Karpas-422 (cell line): ENCODE measurements around the gene SLC16A7. TPM values are rescaled to one million over a fixed set of nuclear protein-coding genes. Genes with fewer than 3 reads are reported as not detected.

Experiments
- DNase-seq: peaks from one replicate; pipeline ENCODE4 v3.0.0-alpha.2; 2015
- H2AFZ ChIP-seq: fragments of 200-600 bp; sonication (generic); 2 replicates; pipeline ENCODE4 v1.6.1; 2014; ENCODE audit warnings: antibody characterized with exemption, low read length, mixed read lengths
- H3K27ac ChIP-seq: fragments of 200-600 bp; sonication (generic); 2 replicates; pipeline ENCODE4 v1.5.1; 2014; ENCODE audit warnings: mild to moderate bottlenecking, low read length, moderate library complexity
- H3K27me3 ChIP-seq: fragments of 200-600 bp; sonication (generic); 2 replicates; pipeline ENCODE4 v1.6.1; 2014; ENCODE audit warnings: low read length, mixed read lengths
- H3K36me3 ChIP-seq: fragments of 200-600 bp; sonication (generic); 2 replicates; pipeline ENCODE4 v1.6.1; 2014; ENCODE audit warnings: low read length, mixed read lengths; ENCODE audit not compliant: insufficient read depth
- H3K4me1 ChIP-seq: fragments of 200-600 bp; sonication (generic); 2 replicates; pipeline ENCODE4 v1.6.1; 2014; ENCODE audit warnings: mild to moderate bottlenecking, low read length, mixed read lengths
- H3K4me2 ChIP-seq: fragments of 200-600 bp; sonication (generic); 2 replicates; pipeline ENCODE4 v1.6.1; 2014; ENCODE audit warnings: low read length, low read depth, mild to moderate bottlenecking; ENCODE audit not compliant: poor library complexity, severe bottlenecking
- H3K4me3 ChIP-seq: fragments of 200-600 bp; sonication (generic); 2 replicates; pipeline ENCODE4 v1.5.1; 2014; ENCODE audit warnings: mild to moderate bottlenecking, antibody characterized with exemption, low read length, mixed read lengths
- H3K79me2 ChIP-seq: fragments of 200-600 bp; sonication (generic); 2 replicates; pipeline ENCODE4 v1.6.1; 2014; ENCODE audit warnings: mild to moderate bottlenecking, low read length, mixed read lengths
- H3K9ac ChIP-seq: fragments of 200-600 bp; sonication (generic); 2 replicates; pipeline ENCODE4 v1.6.0; 2014; ENCODE audit warnings: low read length
- H3K9me2 ChIP-seq: fragments of 200-600 bp; sonication (generic), shearing (Covaris generic); replicated peaks from 2 replicates; pipeline ENCODE4 v1.6.0; 2014; ENCODE audit warnings: mild to moderate bottlenecking, low read length, moderate library complexity; ENCODE audit not compliant: insufficient read depth
- H3K9me3 ChIP-seq: fragments of 300-700, 200-600 bp; sonication (generic); 2 replicates; pipeline ENCODE4 v1.6.1; 2014; ENCODE audit warnings: low read length, mixed read lengths
- H4K20me1 ChIP-seq: fragments of 200-600 bp; sonication (generic); 2 replicates; pipeline ENCODE4 v1.6.1; 2014; ENCODE audit warnings: mild to moderate bottlenecking, antibody characterized with exemption, low read length, low read depth; ENCODE audit not compliant: insufficient read depth
- total RNA-seq: library from RNA; depleted of rRNA; stranded (reverse); fragments of >200 nt; shearing (Covaris generic); gene quantifications from 2 replicates; pipeline ENCODE4 v1.2.3, GENCODE V29; 2014; ENCODE audit warnings: low replicate concordance

SLC16A7 gene
- total RNA-seq, 1 experiment from 2014 or later: 63.6 TPM

DNA sequence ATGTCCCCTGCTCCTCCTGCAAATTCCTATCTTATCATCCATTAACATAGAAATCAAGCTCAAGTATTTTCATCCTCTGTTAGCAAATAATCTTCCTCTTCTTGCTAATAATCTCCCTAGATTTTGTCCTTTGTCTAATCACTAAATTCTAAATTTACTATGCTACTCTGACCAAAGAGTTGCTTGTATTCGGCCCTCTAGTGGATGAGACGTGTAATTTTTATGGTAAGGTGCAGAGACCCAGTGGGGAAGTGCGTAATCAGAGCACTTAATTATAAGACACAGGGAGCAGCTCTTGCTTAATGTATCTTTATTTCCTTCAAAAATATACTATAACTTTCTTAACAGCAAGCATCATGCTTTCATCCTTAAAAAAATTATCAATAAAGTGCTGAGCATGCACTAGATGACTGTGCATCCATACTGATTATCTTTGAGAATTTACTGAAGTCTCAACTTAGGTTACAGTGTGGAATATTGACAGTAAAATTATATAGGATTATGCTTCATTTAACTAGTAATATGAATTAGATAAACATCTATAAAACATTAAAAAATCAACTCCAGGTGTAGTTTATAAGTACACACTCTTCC is 212.6 kb downstream of the SLC16A7 start:
- Histone ChIP-seq H3K4me1 (peaks cover 9% of the 10 kb centered on the region), H3K9ac (no peak overlapping the region), H3K79me2 (no peaks in the 10 kb centered on the region), H3K27me3 (no peaks in the 10 kb centered on the region), H3K4me2 (no peak overlapping the region), H3K36me3 (no peaks in the 10 kb centered on the region), H4K20me1 (no peaks in the 10 kb centered on the region), H3K9me2 (no peaks in the 10 kb centered on the region), H3K27ac (no peak overlapping the region), H3K4me3 (no peak overlapping the region), H3K9me3 (no peaks in the 10 kb centered on the region), H2AFZ (no peak overlapping the region)
- DNase-seq: peak; percentile 81

- Histone ChIP-seq H3K4me1 (peaks cover 3% of the 10 kb centered on the region), H2AFZ (no peak overlapping the region), H3K4me2 (no peak overlapping the region), H3K27ac (no peak overlapping the region), H4K20me1 (no peaks in the 10 kb centered on the region), H3K4me3 (no peak overlapping the region), H3K36me3 (no peaks in the 10 kb centered on the region), H3K9me3 (no peaks in the 10 kb centered on the region), H3K9me2 (no peaks in the 10 kb centered on the region), H3K9ac (no peak overlapping the region), H3K79me2 (no peaks in the 10 kb centered on the region), H3K27me3 (no peaks in the 10 kb centered on the region)
- DNase-seq: peak; percentile 27
Measured at GRCh38 chr12:59811991-59812390, 216.2 kb downstream of the SLC16A7 start.

DNA sequence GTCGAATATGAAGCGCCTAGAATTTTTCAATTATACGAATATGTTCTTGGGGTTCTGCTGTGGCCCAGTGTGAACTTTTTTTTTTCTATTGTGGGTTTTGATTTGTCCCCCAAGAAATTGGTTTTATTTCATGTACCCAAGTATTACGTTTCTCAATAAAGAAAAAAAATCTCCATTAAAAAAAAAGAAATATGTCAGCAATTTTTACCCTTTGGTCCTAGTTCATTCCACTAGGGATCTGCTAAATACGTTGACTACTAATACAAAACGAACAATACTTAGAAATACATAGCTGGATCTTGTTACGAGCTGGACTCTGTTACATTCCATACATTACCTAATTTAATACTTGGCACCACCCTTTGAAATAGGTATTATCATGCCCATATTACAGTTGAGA is 216.9 kb downstream of the SLC16A7 start:
- Histone ChIP-seq H3K9me3 (no peaks in the 10 kb centered on the region), H3K9ac (no peak overlapping the region), H3K4me2 (no peak overlapping the region), H3K27me3 (no peaks in the 10 kb centered on the region), H3K79me2 (no peaks in the 10 kb centered on the region), H3K9me2 (no peaks in the 10 kb centered on the region), H4K20me1 (no peaks in the 10 kb centered on the region), H3K27ac (no peak overlapping the region), H3K36me3 (no peaks in the 10 kb centered on the region), H3K4me1 (no peaks in the 10 kb centered on the region), H2AFZ (no peak overlapping the region), H3K4me3 (no peak overlapping the region)
- no peak for DNase-seq

GRCh38 chr12:59820594-59821011 is 224.8 kb downstream of the SLC16A7 start:
- no peak overlapping the region for H3K4me3 ChIP-seq
- H2AFZ ChIP-seq: no peak overlapping the region
- H3K9ac ChIP-seq: no peak overlapping the region
- no peaks in the 10 kb centered on the region for H3K27me3 ChIP-seq
- H3K36me3 ChIP-seq: no peaks in the 10 kb centered on the region
- no peak overlapping the region for H3K27ac ChIP-seq
- no peak for DNase-seq
- no peaks in the 10 kb centered on the region for H3K9me2 ChIP-seq
- no peaks in the 10 kb centered on the region for H3K4me1 ChIP-seq
- no peaks in the 10 kb centered on the region for H3K9me3 ChIP-seq
- H4K20me1 ChIP-seq: no peaks in the 10 kb centered on the region
- H3K4me2 ChIP-seq: no peak overlapping the region
- H3K79me2 ChIP-seq: no peaks in the 10 kb centered on the region

DNA sequence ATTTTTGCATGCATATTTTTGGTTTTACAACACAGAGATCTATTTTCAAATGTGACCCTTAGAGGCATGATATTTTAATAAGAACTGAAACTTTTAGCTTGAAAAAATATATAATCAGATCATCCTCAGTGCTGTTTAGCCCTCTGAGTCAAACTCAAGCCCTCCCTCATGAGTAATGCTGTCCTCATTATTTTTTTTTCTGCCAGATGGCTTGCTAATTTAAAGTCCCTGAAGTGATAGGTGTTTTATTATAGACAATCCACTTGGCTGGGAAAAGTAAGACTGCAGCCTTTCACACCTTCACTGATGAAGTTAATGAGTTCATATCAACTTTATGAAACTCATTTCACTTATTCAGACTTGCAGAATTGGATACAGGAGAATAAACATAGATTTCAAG is 227.7 kb downstream of the SLC16A7 start:
- H3K4me3 ChIP-seq: no peak overlapping the region
- H3K36me3 ChIP-seq: no peaks in the 10 kb centered on the region
- no peak overlapping the region for H2AFZ ChIP-seq
- no peaks in the 10 kb centered on the region for H3K9me3 ChIP-seq
- H3K4me1 ChIP-seq: no peaks in the 10 kb centered on the region
- no peaks in the 10 kb centered on the region for H3K79me2 ChIP-seq
- no peak overlapping the region for H3K27ac ChIP-seq
- no peaks in the 10 kb centered on the region for H4K20me1 ChIP-seq
- H3K9me2 ChIP-seq: no peaks in the 10 kb centered on the region
- no peak overlapping the region for H3K9ac ChIP-seq
- DNase-seq: no peak
- H3K4me2 ChIP-seq: no peak overlapping the region
- no peaks in the 10 kb centered on the region for H3K27me3 ChIP-seq

DNA sequence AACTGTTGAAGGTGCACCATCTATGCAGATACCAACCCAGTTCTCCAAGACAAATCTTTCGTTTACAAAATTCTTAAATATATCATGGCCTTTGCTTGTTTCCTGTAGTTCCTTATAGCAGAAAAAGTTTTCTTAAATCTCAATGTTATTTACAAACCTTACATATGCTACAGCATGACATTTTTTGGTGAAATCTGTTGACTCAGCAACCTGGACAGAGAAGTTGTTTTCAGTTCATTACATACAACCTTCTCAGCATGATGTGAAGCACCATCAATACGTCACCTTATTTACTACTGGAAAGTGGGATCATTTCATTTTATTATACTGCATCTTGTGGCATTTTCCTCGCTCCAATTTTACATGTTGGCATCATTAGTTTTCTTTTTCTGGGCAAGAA is 231.9 kb downstream of the SLC16A7 start:
- no peaks in the 10 kb centered on the region for H3K27me3 ChIP-seq
- no peak for DNase-seq

GRCh38 chr12:59828521-59828920 is 232.7 kb downstream of the SLC16A7 start:
- Histone ChIP-seq H3K4me1 (no peaks in the 10 kb centered on the region), H3K4me3 (no peak overlapping the region), H3K9me3 (no peaks in the 10 kb centered on the region), H2AFZ (no peak overlapping the region), H3K9me2 (no peaks in the 10 kb centered on the region), H3K27me3 (no peaks in the 10 kb centered on the region), H3K9ac (no peak overlapping the region), H3K27ac (no peak overlapping the region), H3K79me2 (no peaks in the 10 kb centered on the region), H4K20me1 (no peaks in the 10 kb centered on the region), H3K36me3 (no peaks in the 10 kb centered on the region), H3K4me2 (no peak overlapping the region)
- DNase-seq: no peak

More for the DNA sequence above, 231.9 kb downstream of the SLC16A7 start:
- Histone ChIP-seq H3K27ac (no peak overlapping the region), H3K9me3 (no peaks in the 10 kb centered on the region), H3K4me1 (no peaks in the 10 kb centered on the region), H3K9me2 (no peaks in the 10 kb centered on the region), H2AFZ (no peak overlapping the region), H4K20me1 (no peaks in the 10 kb centered on the region), H3K9ac (no peak overlapping the region), H3K4me2 (no peak overlapping the region), H3K4me3 (no peak overlapping the region), H3K79me2 (no peaks in the 10 kb centered on the region), H3K36me3 (no peaks in the 10 kb centered on the region)

DNA sequence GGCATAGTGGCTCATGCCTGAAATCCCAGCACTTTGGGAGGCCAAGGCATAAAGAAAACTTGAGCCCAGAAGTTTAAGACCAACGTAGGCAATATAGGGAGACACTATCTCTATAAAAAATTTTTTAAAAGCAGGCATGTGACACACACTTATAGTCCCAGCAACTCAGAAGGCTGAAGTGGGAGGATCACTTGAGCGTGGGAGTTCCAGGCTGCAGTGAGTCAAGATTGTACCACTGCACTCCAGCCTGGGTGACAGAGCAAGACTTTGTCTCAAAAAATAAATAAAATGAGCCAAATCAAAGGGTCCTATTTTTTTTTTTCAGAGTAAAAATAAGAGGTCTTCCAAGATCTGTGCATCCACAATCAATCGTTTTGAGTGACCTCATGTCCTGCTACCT is 237.6 kb downstream of the SLC16A7 start:
- Histone ChIP-seq H3K4me1 (no peaks in the 10 kb centered on the region), H3K4me2 (no peak overlapping the region), H3K36me3 (no peaks in the 10 kb centered on the region), H3K9ac (no peak overlapping the region), H3K27ac (no peak overlapping the region), H3K79me2 (no peaks in the 10 kb centered on the region), H3K4me3 (no peak overlapping the region), H3K27me3 (no peaks in the 10 kb centered on the region), H3K9me2 (no peaks in the 10 kb centered on the region), H2AFZ (no peak overlapping the region), H3K9me3 (no peaks in the 10 kb centered on the region), H4K20me1 (no peaks in the 10 kb centered on the region)
- no peak for DNase-seq
